ENCODE data around the gene COL16A1. TPM values are rescaled to one million over a fixed set of nuclear protein-coding genes. Genes with fewer than 3 reads are reported as not detected.

Gene COL16A1
- total and polyA plus RNA-seq, 2 of the 13 experiments (the other 11 are each of a cell fraction or from before 2014, with no cell fraction given) = 4.3 to 12.2 TPM

GRCh38 chr1:31667065-31667785, 36.6 kb downstream of the COL16A1 start:
- Histone ChIP-seq H3K36me3 (replicated peaks in 1 of 2; ENCODE audit: control insufficient read depth in 1 of 2, insufficient read depth in 2 of 2, low read length in 2 of 2) (no peaks in the 10 kb centered on the region), H4K20me1 (ENCODE audit: insufficient read depth, low read length) (no peaks in the 10 kb centered on the region), H3K4me2 (ENCODE audit: low read depth, low read length) (no peak overlapping the region), H3K9me3 (ENCODE audit: low read length) (no peaks in the 10 kb centered on the region), H3K27ac (ENCODE audit: extremely low read length, insufficient read depth, low read length) (no peak overlapping the region), H3K9ac (ENCODE audit: insufficient read depth, low read depth, low read length) (no peak overlapping the region), H3K79me2 (ENCODE audit: insufficient read depth, low read length) (no peaks in the 10 kb centered on the region), H3K4me3 (replicated peaks in 1 of 3; ENCODE audit: insufficient read depth in 1 of 3, low read depth in 2 of 3, low read length in 3 of 3) (no peak overlapping the region), H3K4me1 (ENCODE audit: insufficient read depth, low read length) (peaks cover 10% of the 10 kb centered on the region), H2AFZ (ENCODE audit: low read length) (no peak overlapping the region), H3K27me3 (ENCODE audit: control insufficient read depth in 1 of 2, insufficient read depth in 2 of 2, low read length in 2 of 2) (no peaks in the 10 kb centered on the region)
- no peak for ATAC-seq
- BruUV-seq (replicated peaks) = no TSS peak
- CTCF ChIA-PET (ENCODE audit: low intra/inter-chr PET ratio, low total read pairs) = interaction anchor here (0.9 kb wide), 1 partner anchor 122 kb away, joined by 3 read pairs; no protein-coding TSS in a partner anchor
- FAIRE-seq = no peak
- in situ Hi-C loops (cut with HindIII; ENCODE audit: extremely low pct_ligation_motif_present, low pct_unique_long_range_greater_than_20kb) (loop anchor here (5.0 kb wide), 2 partner anchors 35 to 120 kb away; partner anchors contain the start of gene COL16A1), intact Hi-C loops (cut with micrococcal nuclease; ENCODE audit: unreplicated experiment) (no loop called here)
- POLR2A ChIA-PET = interaction anchor here (1.0 to 3.8 kb wide), 3 partner anchors 34 to 48 kb away, joined by 3 to 24 read pairs (median 3); partner anchors contain the start of gene COL16A1
- DNase-seq (ENCODE audit: low spot score) = no peak
- 81% methylated on average over 3 of the region's 19 CpGs for WGBS (ENCODE audit: low lambda C conversion rate)
- no peak for TF ChIP-seq ZNF777 (CRISPR knock-in tag; IDR thresholded peaks at IDR 0.05)
- TF ChIP-seq NR2F2 (IDR thresholded peaks at IDR 0.05; ENCODE audit: borderline replicate concordance, low read depth) = no peak
- TF ChIP-seq ZBTB38 (CRISPR knock-in tag; IDR thresholded peaks at IDR 0.05) = no peak
- TF ChIP-seq IRF1 (CRISPR knock-in tag; IDR thresholded peaks at IDR 0.05; ENCODE audit: low read depth) = no peak
- TF ChIP-seq AHDC1 (CRISPR knock-in tag; IDR thresholded peaks at IDR 0.05; ENCODE audit: borderline replicate concordance) = no peak
- TF ChIP-seq ZNF572 (CRISPR knock-in tag; IDR thresholded peaks at IDR 0.05) = no peak
- TF ChIP-seq ZHX2 (IDR thresholded peaks at IDR 0.05; ENCODE audit: low read depth) = no peak
- TF ChIP-seq ZHX2 (CRISPR knock-in tag; IDR thresholded peaks at IDR 0.05; ENCODE audit: borderline replicate concordance) = no peak
